Measurements from ENCODE around the gene DRICH1.
A peak's percentile ranks its signal among the peaks of the same experiment; 100 is the strongest.
"Not testable (repeated sequence)": the region's sequence is repeated elsewhere in the genome, so short reads cannot be mapped to it uniquely, and the experiment has no call there.

DRICH1 gene

DNA sequence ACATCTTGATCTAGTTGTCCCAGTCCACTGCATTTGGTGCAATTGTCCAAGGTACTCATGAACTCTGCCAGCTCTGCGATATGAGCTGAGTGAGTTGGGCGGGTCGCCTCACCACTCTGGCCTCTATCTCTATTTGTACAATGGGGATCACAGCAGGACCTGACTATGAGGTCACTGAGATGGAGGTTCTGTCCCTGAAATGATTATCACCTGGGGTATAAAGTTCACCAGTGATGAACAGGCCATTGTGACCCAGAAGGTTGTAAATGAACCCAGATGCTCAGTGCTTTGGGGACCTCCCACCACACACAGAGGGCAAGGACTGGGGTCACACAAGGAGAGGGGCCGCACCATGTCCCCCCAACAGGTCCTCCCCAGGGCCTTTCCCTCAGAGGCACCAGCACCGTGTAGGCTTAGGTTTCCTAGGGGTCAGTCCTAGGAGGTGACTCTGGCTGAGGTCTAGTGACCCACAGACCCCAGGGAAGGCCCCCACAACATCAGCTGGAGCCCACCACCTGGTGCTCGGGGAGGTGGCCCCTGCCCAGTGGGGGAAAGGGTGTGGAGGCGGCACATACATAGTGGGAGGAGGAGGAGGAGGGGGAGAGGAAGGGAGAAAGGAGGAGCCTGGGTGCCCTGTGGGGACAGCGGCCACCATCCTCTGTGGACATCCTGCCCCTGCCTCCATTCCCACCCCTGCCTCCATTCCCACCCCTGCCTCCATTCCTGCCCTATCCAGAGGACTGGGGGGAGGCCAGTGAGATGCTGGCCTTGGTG is 27.0 kb downstream of the DRICH1 start:
- intact Hi-C loops (cut with DNase I), result no loop called here

DNA sequence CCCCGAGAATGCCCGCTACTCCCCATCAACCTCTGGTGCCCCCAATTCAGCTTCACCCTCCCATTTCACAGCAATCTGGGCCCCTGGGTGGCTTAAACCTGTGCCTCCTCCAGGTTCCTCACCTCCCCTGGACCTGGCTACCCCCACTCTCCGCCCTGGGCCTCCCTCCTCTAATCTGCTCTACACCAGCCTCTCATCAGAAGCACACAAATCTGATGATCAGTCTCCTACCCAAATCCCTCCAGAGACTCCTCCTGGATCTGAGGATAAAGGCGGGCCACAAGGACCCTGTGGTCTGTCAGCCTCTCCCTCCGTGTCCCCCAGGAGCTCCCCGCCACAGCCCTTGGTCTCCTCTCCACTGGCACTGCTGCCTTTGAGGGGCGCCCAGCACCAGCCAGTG is 28.9 kb downstream of the DRICH1 start:
- intact Hi-C loops (cut with DNase I), result no loop called here
- DNase-seq, result no peak

More for the DNA sequence above, 27.0 kb downstream of the DRICH1 start:
- DNase-seq, result no peak

DNA sequence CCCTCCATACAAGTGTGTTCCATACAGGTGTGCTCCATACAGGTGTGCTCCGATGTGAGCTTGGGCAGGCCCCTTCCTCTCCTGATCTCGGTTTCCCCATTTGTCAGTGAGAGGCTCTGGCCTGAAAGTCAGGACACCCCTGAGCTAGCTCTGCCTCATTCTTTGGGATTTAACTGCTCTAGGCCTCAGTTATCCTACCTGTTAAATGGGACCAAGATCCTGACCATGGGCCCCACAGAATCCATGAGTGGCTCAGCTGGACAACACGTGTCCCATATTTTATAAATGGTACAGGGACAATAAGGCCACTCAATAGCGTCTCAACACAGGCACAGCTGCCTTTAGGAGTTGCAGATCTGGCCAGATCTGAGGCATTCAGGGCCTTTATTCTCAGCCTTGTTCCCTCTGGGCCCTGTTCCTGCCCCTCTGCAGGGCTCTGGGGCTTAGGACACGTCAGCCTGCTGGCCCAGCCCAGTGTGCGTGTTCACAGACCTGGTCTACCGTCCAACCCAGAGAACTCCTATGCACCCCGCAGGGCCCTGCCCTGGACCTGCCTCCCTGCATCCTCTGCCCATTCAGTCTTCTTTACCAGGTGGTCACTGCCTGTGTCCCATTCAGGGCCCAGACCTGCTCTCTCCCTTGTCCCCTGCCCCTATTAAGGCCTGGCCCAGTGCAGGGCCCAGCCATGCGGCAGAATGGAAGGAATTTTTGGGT is 33.2 kb downstream of the DRICH1 start:
- intact Hi-C loops (cut with DNase I), result no loop called here

DNA sequence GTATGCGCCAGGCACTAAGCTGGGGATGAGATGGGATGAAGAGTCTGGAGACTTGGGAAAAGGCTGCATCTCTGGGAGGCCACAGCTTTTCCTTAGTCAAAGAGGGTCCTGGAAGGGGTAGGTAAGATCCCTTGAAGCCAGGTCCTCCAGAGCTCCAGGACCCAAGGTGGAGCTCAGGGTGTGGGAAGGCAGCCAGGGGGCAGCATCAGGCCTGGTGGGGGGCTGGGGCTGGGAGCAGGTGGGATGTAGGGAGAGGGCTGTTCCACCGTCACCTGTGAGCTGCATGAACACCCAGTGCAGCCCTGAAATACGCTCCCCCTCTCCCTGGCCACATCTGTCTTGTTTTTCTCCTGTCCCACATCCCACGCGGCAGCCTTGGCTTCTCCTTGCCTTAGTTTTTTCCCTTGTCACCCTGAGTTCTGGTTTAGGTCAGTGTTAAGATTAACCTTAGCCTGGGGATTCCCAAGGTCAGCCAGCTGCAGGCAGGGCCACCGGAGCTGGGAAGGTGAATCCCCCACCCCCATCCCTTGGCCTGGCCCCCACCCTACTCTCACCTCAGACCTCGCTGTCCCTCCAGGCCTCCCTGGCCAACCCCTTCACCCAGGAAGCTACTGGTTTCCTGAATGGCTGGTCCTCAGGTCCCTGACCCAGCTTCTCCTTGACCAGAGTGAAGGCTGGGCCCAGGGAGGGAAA is 34.4 kb downstream of the DRICH1 start:
- peak in 1 of 10 donors; percentile 11 for DNase-seq
- intact Hi-C loops (cut with DNase I), result not testable (repeated sequence)

More for the DNA sequence above, 33.2 kb downstream of the DRICH1 start:
- peak in 1 of 10 donors; percentile 38 for DNase-seq

DNA sequence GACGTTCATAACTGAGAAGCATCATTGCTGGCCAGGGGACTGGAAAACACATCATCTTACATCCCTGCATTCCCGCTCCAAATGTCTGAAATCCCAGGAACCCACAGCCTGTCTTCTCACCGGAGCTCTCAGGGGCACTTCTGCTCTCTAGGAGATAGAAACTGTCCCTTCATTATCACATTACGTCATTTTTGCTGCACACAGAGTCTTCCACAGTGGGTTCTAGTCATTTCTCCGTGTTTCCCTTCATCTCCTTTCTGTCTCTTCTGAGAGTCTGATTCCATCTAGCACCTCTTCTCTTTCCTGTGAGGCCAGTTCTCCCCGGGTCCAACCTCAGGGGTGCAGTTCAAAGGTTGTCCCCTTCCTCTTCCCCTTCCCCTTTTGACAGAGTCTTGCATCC is 36.2 kb downstream of the DRICH1 start:
- intact Hi-C loops (cut with DNase I), result not testable (repeated sequence)
- DNase-seq, result peak in 1 of 10 donors; percentile 5

DNA sequence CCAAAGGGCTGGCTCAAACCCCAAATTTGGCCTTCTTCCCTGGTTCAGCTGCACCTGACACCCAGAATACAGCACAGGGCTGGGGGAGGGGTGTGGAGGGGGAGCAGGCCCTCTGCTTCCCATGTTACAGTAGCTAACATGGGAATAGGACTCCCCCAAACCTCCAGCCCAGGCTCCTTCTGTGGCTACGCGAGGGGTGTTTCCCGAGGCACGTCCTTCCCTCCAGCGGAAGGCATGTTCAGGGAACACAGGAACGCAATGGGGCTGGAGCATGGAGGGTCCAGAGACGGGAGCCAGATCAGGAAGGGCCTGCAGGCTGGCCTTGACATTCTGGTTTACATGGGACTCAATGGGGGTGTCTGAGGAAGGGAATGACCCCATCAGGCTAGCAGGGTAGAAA is 40.3 kb downstream of the DRICH1 start:
- intact Hi-C loops (cut with DNase I), result loop anchor here (2.0 kb wide), 1 partner anchor 53 kb away; no protein-coding TSS in a partner anchor
- peak in 2 of 10 donors; percentile 42 to 60 for DNase-seq

DNA sequence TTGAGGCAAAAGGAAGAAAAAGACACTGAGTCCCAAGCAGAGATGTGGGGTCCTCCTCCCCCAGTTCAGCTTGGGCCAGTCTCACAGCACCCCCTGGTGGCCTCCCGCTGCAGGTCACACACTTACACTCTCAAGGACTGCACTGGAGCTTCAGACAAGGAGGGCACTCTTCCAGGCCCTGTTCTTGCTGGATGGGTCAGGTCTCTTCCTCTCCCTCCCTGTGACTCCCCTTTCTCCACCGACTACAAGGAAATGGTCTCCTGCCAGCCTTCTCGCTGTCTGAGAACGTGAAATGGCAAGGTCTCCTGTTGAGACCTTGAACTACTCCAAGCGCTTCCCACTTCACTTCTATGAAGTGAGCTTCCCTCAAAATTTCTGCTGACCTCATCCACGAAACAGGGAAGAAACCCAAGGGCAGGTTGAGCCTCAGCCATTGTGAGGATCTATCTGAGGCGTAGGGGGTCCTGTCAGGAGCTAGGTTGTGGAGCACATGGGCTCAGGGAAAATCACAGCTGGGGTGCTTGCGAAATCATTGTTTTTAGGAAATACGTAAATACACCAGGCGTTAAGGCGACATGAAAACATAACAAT is 40.8 kb downstream of the DRICH1 start:
- intact Hi-C loops (cut with DNase I), result loop anchor here (2.0 kb wide), 1 partner anchor 52 kb away; no protein-coding TSS in a partner anchor
- peak; percentile 43 to 95 (median 67) for DNase-seq

DNA sequence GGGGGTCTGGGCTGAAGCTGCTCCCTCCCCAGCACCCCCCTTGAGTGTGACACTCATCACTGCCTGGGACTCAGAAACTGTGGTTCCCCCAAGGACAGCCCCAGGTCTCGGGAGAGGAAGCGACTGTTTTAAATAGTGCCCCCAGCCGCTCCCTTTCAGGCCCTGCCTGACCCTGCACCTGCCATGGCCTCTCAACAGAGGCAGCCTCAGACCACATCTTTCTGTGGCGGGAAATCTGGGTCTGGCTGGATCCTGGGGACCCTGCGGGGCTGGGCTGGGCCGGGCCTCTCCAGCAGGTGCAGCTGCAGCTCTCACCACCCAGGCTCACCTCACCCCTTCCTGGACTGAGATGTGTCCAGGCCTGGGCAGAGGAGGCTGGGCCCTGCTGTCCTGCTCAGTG is 48.3 kb downstream of the DRICH1 start:
- DNase-seq, result peak in 1 of 10 donors; percentile 47
- intact Hi-C loops (cut with DNase I), result no loop called here

DNA sequence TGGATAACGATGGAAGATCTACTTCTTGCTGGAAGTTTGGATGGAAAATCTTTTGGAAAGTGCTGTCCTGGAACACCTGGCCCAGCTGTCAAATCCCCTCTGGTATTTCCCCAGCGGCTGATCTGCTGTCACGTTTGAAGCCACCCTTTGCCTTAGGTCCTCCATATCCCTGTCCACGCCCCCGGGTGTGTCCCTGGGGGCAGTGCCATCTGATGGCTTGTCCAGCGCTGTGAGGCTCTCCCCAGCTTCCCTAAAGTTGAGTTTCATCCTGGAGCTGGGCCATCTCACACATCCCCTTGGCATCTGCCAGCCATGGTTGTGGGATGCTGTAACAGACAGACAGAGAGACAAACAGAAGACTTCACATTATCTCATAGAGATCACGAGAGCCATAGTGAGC is 49.0 kb downstream of the DRICH1 start:
- intact Hi-C loops (cut with DNase I), result no loop called here
- peak in 2 of 10 donors; percentile 14 to 50 for DNase-seq

DNA sequence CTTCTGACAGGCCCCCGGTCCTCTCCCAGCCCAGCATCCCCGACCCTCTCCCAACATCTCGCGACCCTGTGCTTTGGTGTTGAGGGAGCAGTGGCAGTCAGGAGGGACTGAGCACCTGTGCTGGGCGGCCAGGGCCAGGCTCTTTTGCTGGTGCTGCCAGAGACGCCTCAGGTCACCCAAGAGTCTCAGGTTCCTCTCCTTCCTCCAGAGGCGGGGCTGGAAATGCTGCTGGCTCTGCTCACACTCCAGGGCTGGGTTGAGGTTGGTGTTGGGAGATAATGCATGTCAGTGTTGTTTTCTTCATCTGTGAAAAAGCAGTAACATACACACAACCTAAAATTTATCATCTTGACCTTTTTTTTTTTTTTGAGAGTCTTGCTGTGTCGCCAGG is 50.9 kb downstream of the DRICH1 start:
- intact Hi-C loops (cut with DNase I), result no loop called here

DNA sequence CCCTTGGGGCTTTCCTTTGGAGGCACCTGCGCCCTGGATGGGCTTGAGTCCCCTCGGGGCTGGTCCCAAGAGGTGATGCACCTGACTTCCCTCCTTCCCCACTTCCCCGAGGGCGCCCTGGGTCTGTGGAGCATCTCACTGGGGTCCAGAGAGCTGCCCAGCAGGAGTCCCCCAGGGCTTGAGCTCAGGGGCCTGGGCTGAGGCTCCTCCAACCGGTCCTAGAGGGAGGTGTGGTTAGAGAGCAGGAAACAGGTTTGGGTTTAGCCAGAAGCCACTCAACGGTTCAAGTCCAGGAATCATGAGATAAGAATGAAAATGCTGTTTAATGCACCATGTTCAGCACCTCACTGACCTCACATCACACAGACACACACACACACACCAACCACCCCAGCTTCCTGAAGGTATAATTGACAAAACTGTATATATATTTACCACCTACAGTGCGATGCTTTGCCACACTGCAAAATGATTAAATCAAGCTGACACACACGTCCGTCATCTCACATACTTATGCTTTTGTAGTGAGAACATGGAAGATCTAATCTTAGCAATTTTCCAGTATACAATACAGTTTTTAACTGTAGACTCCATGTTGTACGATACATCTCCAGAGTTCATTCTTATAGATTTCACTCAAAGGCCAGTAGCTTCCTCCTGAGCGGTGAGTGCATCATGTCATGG is 51.4 kb downstream of the DRICH1 start:
- peak in 3 of 10 donors; percentile 60 to 82 (median 66) for DNase-seq
- intact Hi-C loops (cut with DNase I), result no loop called here

More for the DNA sequence above, 50.9 kb downstream of the DRICH1 start:
- DNase-seq, result peak in 2 of 10 donors; percentile 39 to 68

DNA sequence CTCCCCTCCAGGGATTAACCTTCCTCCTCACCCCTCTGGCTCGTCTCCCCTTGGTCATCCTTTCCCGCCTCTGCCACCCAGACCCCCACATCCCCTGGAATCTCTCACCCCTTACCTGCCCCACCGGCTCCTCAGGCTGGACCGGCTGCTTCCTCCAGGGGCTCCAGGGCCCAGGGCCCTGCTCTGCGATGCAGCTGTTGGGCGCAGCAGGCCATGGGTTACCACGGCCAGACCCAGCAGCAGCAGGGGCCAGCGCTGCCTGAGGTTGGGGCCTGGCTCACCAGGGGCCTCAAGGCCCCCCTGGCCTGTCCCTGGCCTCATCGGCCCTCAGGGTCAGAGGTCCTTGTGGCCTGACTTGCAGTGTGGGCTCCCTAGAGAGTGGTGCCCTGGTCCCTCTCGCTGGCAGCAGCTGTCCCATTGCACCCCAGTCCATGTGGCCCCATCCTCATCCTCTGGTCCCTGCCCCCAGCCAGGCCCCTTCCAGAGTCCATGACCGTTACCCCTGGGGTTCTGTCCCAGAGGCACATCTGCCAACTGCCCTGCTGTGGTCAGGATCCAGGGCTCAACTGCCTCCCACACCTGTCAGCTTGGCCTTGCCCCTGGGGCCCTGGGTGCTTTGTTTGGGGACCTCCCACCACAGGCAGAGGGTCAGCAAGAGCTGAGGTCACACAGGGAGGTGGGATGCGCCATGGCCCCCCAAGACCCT is 52.1 kb downstream of the DRICH1 start, which contains the start of gene IGLL1:
IGLL1 (minus strand) TSS at position 421 of the 706 bp plus-strand sequence; CDS start at position 321, 100 bp downstream.
- DNase-seq, result peak in 2 of 10 donors; percentile 43 to 62
- intact Hi-C loops (cut with DNase I), result no loop called here

DNA sequence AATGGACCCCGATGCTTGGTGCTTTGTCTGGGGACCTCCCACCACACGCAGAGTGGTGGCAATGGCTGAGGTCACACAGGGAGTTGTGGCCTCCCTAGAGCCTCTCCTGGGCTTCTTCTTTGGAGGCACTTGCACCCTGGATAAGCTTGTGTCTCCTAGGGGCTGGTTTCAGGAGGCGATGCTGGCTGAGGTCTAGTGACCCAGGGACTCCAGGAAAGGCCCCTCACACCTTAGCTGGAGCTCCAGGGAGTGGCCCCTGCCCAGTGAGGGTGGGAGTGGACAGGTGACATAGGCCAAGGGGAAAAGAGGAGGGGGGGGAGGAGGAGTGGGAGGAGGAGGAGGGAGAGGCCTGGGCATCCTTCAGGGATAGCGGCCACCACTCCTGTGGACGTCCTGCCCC is 52.8 kb downstream of the DRICH1 start:
- intact Hi-C loops (cut with DNase I), result no loop called here
- DNase-seq, result peak in 1 of 10 donors; percentile 14

DNA sequence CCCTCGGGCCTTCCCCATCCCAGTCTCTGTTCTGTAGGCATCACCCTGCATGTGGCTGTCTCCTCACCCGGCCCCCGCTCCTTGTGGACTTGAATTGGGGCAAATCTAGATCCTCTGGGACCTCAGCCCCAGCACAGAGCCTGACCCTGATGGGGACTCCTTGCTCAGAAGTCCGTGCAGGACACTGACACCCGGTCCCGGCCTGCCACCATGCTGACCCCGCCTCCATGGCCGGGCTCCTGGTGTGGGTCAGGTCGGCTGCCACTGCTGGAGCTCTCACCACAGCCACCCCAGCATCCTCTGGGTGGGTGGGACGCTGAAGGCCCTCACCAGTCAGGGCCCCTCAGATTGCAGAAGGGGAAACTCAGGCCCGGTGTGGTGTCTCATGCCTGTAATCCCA is 53.8 kb downstream of the DRICH1 start:
- intact Hi-C loops (cut with DNase I), result no loop called here
- peak in 2 of 10 donors; percentile 41 to 57 for DNase-seq

DNA sequence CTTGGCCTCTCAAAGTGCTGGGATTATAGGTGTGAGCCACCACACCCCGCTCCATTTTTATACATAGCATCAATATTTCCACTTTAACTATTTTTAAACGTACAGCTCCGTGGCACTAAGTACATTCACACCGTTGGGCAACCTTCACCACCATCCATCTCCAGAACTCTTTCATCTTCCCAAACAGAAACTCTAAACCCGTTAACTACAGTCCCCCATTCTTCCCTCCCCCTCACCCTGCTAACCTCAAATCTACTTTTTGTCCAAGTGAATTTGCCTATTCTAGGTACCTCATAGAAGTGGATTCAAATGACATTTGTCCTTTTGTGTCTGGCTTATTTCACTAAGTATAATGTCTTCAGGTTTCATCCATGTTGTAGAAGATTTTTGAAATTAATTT is 55.4 kb downstream of the DRICH1 start:
- DNase-seq, result peak in 1 of 10 donors; percentile 8
- intact Hi-C loops (cut with DNase I), result no loop called here

DNA sequence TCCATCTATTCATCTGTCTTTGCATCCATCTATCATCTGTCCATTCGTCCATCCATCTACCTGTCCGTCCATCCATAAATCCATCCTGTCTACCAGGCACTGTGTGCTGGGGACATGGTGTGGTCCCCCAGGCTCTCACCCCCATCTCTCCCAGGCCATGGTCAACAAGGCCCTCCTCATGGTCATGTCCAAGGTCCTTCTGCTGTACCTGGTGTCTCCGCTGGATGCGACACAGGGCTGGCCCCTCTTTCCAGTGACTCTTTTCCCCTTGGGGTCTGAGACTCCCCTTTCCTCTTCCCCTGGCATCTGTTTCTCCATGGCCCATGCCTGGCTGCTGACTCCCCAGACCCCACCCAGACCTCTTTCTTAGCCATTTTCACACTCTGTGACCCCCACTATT is 56.5 kb downstream of the DRICH1 start:
- intact Hi-C loops (cut with DNase I), result no loop called here
- DNase-seq, result peak in 2 of 10 donors; percentile 11 to 12

DNA sequence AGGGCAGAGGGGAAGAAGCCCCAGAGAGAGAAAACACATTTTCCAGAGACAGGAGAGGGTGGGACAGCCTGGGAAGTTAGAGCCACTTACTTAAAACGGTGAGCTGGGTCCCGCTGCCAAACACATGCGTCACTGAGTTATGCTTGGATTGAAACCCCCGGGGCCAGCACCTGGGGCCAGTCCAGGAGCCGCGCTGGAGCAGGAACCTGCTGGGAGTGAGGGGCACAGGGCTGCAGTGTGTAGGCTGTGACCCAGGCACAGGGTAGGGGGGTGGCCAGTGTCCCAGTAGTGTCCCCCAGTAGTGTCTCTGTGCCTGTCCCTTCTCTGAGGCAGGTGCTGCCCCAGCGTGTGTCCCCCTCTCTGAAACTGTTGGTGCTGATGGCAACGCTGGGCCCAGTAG is 57.2 kb downstream of the DRICH1 start:
- intact Hi-C loops (cut with DNase I), result no loop called here
- DNase-seq, result peak in 2 of 10 donors; percentile 29 to 46

DNA sequence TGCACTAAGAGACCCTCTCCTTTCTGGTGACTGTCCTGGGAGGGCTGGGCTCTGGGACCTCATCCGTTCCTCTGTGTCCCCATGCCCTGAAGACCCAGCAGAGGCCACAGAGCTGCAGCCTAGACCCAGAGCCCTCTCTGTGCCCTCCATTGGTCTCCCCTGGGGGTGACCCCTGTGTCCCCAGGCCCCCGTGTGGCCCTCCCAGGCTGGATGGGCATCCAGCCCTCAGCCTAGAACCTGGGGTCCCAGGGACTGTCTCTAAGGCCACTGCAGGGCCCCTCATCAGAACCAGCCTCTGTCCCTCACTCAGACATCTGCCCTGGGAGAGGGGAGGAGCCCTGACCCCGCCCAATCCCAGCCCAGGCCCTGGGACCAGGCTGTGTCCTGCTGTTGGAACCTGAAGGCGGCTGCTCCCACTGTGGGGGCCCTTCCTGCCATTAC is 57.7 kb downstream of the DRICH1 start:
- DNase-seq, result peak in 3 of 10 donors; percentile 22 to 65 (median 28)
- intact Hi-C loops (cut with DNase I), result no loop called here

DNA sequence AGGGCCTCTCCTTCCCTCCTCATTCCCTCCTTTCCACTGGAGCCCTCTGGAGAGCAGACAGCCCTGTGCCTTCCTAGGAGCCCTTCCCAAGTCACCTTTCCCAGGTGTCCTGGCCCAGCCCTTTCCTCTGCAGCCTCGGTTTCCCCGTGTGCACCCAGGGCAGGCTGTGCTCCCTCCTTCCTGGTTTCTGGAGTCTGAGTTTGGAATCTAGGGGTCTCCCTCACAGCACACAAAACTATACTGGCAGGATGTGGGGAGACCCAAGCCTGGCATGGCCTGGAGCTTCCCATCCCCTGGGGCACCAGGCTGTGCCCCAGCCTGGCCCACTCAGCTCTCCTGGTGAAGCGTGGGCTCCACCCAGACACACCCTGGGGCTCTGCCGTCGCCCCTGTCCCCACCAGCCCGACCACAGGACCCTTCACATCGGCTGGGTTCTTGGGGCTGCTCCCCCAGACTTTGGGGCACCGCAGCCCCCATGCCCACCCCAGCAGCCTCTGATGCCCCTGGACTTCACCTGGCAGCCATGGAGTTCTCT is 58.4 kb downstream of the DRICH1 start:
- intact Hi-C loops (cut with DNase I), result not testable (repeated sequence)
- DNase-seq, result peak in 1 of 10 donors; percentile 53

Data from posterior cingulate gyrus (tissue), 11 donors.